NOMO-1 treated with dmso at 0.1 percent for 144 hours (cell line): ENCODE results near the gene ZNF19.

Experiments used
- DNase-seq: peaks from one replicate; lab custom pipeline; 2025; ENCODE audit not compliant: unreplicated experiment; lab: John Stamatoyannopoulos, UW

Gene ZNF19

DNA sequence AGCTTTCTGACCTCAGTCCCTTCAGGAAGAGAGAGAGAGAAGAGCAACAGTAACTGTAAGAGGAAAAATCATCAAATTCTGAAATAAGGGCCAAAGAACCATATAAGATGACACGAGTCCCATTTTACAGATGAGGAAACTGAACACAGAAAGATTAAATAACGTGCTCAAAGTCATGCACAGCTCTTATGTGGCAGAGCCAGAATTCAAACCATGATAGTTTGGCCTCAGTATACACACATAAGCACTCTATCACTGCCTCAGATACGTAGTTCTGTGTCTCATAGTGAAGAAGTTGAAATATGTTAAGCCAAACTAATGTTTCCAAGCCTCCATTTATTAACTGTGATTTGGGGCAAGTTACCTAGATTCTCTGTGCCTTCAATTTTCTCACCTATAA is 1.9 kb upstream of the ZNF19 start:
- no peak for DNase-seq

DNA sequence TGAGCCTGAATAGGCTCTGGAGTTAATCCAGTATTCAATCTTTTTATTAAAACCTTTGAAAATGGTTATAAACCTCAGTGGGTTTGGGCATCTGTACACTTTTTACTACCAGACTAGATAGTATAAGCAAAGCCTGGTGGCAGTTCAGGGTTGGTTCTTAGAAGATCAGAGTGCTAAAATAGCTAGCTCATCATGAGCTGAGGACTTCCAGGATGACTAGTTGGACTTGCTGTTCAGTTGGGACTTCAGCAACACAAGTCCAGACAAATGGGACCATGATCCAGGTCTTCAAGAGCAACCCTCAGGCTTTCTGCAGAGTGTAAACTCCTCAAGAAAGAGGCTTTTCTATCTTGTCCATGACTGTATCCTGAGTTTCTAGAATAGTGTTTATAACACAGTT is 1.2 kb upstream of the ZNF19 start:
- DNase-seq = no peak

DNA sequence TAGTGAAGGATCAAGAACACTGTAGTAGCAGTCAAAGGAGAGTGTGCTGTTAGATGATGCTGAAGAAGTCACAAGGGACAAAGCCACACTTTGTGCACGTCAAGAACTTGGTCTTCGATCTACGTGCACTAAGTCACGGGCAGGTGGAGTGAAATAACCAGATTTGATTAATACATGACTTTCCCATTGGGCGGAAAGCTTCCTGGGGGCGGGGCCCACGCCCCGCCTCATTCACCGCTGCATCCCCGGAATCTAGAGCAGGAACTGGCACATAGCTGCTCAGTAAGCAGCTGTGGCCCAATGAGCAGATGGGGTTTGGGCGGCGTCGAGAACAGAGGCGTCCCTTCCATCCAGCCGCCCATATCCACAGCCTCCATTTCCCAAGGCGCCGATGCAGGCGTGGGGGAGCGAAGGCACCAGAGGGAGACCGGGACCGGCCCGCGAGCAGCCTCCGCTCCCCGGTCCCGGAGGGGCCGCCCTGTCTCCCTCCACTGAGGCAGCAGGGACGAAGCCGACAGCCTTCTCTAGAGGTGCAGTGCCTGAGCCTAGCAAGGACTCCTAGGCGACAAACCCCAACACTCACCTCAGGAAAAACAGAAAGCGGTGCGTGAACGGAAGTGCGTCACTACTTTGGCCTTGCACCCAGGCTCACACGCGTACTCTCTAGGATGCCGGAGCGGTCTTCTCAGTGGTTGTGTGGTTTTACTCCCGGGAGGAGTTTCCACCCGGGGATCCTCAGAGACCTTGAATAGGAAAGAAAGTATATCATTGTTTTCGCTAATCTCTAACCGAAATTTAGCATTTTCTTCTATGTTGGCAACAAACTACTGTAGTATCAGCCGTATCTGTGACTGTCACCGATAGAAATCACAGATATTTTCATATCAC is 4.9 kb downstream of the ZNF19 start:
- DNase-seq = peak; percentile 80

DNA sequence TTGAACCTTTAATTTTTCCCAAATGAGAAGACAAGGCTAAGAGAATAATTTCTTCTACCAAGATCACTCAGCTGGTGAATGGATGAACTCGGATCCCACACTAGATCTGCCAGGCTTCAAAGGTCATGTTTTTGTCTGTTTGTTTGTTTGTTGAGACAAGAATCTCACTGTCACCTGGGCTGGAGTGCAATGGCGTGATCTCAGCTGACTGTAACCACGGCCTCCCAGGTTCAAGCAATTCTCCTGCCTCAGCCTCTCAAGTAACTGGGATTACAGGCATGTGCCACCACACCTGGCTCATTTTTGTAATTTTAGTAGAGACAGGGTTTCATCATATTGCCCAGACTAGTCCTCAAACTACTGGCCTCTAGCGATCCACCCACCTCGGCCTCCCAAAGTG is 6.6 kb downstream of the ZNF19 start:
- no peak for DNase-seq

DNA sequence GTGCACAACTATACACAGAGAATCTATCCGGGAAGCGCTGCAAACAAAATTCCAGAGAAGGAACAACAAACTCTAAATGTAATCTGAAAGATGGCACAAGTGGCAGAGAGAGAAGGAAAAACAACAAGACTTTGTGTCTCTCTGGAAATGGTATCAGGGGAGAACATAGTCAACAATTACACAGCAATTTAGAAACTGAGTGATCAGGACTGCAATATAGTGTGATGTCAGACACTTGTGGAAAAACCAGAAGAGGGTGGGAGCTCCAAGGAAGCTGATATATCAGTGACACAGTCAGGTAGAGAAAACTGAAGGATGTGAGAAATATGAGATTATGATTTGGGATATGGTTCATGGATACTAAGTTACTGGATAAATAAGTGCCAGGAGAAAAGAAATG is 8.2 kb downstream of the ZNF19 start:
- no peak for DNase-seq

DNA sequence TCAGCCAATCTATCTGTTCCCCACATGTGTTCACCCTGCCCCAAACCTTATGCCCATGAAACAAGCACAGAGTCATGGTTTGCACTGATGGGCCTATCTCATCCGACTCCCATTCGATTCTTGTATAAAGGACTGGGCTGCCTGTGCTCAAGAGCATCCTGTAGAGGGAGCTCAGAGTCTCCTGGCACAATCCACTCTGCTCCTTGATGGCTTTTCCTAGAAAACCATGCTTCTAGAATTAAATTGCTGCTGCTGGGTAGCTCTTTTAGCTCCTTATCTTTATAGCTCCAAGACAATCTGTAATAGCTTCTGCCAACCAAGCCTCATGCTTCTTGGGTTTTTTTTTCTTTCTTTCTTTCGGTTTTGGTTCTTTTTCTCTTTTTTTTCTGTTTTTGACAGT is 9.7 kb downstream of the ZNF19 start:
- no peak for DNase-seq

DNA sequence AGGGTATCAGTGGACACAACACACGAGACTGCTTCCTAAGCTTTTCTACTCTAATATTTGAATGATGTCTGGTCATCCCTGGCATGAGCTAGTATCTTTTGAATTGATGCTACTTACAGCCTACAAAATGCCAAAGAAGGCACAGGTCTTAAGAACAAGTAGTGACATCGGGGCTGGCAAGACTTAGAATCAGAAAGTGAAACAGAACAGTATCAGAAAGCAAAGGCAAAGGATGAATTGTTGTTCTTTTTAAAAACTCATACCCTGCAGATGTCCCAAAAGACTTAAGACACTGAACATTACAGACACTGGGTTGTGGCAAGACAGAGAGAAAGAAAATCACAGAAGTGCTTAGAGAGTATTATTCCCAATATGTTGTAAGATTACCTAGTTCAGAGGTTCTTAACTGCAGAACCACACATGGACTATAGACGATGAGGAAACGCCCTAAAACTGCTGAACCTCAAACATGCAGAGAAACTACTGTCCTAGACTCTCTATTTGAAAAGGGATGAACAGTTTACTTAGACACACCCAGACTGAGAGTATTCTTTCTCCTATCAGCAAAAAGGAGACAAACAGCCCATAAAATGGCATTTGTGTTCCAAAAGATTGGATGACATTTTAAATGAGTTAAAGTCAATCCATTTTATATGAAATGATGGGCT is 12.5 kb downstream of the ZNF19 start:
- DNase-seq = no peak

DNA sequence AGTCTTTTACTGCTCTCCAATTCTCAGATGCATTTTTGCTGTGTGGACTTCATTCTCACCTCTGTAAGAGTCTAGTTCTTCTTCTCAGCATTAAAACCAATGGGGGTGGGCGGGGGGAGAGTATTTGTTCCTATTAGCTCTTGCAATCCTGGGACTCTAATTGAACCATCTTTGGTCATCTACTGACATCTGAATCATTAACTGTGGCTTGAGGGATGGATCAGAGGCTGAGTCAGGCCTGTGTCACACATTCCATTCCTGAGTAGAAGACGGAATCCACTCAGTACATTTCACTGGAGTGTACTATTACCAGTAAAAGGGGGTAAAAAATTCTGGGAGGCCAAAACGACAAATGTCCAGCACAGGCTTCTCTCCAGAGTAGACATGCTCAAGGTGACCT is 14.3 kb downstream of the ZNF19 start:
- DNase-seq = no peak

DNA sequence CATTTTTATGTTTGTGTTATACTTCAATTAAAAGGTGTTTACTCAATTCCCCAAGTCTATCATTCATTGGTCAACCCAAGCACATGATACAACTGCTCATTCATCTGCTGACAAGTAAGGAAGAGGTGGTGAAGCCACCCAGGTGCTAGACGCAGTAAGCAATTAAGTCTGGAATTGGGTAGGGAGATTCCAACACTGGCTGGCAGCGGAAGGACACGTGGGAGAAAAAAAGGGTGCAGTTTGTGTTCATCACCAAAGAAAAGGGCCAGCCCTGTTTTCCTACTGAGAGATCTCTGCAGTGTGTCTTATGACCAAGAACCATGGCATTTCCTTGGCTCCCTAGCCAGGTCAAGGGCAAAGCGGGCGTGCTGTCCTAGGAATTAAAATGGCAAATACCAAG is 15.2 kb downstream of the ZNF19 start:
- DNase-seq = no peak

DNA sequence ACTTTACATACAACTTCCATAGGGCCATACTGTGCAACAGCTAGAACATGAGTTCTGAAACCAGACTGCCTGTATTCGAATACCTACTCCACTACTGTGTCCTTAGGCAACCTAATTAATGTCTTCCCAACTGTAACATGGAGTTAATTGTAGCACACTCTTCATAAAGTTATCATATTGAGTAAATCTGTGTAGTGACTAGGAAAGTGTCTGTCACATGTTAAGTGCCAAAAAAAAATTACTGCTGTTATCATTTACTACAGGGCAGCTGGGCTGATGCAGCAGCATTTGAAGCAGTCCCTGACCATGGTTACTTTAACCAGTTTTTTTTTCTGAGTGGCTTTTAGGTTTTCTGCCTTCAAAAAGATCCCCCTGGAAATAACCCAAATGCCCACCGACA is 16.2 kb downstream of the ZNF19 start:
- no peak for DNase-seq

DNA sequence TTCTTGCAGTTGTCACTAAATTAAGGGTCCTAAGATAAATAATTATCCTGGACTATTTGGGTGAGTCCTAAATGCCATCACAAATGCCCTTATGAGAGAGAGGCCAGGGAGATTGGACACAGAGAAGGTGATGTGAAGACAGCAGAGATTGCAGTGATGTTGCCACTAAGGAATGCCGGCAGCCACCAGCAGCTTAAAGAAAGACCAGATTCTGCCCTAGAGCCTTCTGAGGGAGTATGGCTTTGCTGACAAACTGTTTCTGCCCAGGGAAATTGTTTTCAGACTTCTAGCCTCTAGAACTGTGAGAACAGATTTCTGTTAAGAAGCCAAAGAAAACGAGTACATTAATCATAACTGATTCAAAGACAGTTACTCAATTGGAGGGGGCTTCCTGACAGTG is 17.1 kb downstream of the ZNF19 start:
- no peak for DNase-seq

DNA sequence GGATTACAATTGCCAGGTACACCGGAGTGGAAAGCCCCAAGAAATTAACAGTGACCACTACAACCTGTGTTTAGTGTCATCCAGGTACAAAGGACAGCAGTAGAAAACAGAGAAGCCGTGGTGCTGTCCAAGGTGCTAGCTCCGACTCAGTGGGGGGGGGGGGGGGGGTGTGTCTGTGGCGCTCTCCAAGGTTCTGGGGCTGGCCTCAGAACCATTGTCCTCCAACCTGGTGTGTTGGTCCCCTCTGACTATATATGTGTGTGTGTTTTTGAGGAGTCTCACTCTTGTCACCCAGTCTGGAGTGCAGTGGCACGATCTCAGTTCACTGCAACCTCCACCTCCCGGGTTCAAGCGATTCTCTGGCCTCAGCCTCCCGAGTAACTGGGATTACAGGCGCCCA is 21.3 kb downstream of the ZNF19 start:
- DNase-seq = peak; percentile 5

DNA sequence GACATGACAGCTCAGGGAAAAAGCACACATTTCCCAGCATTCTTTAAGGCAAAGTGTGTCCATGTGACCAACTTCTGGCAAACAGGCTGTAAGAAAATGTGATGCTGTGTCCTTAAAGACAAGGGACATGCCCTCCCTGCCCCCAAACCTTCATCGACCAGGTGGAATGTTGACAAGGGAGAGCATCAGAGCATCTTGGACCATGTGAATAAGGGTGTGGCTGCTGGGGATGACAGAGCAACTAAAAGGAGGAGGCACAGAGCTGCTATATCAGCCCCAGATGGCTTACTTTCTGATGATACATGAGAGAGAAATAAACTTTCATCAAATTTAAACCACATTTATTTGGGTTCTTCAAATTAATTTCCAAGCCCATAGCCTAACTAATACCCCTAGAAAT is 24.9 kb downstream of the ZNF19 start:
- DNase-seq = no peak

DNA sequence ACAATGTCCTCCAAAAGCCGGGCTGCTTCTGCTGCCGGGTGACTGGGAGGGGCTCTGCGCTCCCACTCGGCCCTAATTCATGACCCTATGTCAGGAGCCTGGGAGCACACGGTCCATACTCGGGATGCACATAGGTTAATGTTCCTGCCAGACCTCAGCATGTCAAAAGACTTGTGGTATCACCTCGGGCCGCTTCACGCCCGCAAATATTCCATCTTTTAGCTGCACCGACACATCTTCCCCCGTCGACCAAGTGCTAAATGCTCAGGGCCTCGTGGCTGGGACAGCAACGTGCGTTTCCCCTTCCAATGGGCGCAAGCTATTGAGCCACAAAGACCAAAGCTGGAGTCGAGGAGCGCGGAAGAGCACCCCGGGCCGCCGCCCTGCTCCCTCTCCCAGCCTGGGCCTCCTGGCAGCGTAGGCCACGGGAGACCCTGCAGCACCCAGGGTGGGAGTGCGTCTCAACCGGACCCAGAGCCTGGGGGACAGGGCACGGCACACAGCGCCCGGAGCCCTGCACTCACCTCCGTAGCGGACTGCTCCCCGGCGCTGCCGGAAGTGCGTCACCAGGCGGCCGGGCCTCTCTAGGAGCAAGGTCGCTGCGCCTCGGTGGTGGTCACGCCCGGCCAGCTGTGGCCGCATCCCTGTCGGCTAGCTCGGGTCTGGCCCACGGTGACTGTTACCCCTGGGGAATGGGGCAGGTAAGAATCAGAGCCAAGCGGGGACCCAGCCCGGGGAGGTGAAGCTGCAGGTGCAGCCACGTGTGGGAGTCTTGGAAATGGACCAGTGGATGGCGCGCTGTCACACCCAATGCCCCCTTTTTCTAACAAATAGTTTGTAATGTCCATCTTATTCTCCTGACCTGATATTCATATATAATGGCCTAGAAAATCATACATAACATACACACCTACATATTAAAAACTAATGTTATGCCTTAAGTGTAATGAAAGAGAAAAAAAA is 27.2 kb downstream of the ZNF19 start, which contains the start of gene ZNF23:
Gene ZNF23 (minus strand): TSS at position 562 of the 963 bp plus-strand sequence. CDS start 5,451 bp downstream, outside the sequence.
- DNase-seq = peak; percentile 34

DNA sequence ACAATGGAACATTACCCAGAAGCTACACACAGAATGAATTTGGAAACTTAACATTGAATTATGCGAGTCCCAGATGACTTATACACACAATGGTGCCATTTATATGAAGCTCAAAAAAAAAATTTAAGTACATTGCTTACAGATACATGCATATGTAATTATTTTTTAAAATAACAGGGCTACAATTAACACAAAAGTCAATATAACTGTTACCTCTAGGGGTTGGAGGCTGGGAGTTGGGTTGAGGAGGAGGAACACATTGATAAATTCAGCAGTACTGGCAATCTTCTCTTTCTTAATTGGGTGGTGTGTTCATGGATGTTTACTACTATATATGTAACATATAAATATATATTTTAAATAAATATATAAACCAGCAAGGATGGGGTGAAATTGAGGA is 28.2 kb downstream of the ZNF19 start:
- no peak for DNase-seq

DNA sequence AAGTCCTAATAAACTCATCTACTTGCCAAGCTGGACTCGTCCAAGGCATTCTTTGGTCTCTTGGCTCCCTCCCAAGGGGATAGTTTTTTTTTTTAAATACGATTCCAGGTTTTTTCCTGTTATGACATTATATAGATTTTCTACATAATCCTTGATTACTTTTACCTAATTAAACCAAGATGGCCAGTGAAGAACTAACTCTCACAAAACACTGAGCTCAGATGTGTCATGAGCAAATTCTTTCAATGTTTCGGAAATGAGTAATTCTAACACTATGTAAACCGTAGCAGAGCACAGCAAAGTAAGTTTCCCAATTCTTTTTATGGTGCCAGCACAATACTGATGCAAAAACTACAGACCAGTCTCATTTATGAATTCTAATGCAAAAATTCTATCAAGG is 28.9 kb downstream of the ZNF19 start:
- no peak for DNase-seq

DNA sequence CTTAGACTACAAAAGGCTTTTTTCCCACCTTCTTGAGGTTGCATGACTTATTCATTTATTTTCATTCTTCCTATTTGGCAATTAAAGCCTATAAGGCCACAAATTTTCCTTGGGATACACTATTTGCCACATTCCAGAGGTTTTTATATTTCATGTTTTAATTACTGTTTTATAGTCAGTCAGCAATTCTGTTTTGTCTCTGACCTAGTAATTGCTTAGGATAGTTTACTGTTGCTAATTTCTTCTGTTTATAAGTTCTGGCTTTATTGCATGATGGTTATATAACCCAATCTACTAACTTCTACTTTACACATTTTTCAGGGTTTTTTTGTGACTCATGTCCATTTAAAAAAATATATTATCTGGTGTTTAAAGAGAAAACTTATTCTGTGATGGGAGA is 29.6 kb downstream of the ZNF19 start:
- no peak for DNase-seq

DNA sequence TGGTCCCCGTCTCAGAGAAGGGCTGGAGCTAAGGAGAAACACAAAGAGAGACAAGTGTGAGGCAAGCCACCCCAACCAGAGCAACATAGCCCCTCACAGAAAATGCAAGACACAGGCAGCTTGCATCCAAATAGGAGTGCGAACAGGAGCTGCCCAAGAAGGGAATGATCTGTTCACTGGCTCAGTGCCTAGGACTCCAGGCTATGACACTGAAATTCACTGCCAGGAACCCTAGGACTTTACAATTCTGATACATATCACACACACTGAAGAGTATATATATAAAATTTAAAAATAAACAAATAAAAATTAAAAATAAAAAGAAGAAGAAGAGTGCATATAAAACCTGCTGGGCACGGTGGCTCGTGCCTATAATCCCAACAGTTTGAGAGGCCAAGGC is 32.3 kb downstream of the ZNF19 start:
- DNase-seq = no peak

DNA sequence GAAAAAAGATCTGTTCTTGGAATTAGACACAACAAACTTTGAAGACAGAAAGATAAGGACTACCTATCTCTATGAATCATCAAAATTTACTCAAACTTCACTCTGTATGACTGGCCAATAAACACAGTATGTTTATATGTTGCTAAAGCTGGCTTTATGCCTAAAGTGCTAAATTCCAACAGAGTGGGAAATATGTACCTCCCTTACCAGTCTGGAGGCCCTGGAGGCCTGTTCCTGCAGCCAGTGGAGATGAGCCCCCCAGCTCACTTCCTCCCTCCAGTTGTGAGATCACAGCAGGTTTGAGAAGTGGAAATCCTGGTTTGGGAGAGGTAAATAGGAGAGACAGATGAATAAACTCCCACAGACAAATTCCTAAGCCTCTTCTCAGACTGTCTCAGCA is 36.1 kb downstream of the ZNF19 start:
- no peak for DNase-seq

DNA sequence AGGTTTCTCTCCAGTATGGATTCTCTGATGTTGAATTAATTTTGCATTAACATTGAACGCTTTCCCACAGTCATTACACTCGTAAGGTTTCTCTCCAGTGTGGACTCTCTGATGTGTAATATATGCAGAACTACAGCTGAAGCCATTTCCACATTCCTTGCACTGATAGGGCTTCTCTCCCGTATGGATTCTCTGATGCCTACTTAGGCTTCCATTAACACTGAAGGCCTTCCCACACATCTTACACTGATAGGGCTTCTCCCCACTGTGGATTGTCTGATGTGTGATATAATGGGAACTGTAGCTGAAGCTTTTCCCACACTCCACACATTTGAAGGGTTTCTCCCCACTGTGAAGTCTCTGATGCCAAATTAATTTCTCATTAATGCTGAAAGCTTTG is 40.1 kb downstream of the ZNF19 start:
- DNase-seq = no peak

DNA sequence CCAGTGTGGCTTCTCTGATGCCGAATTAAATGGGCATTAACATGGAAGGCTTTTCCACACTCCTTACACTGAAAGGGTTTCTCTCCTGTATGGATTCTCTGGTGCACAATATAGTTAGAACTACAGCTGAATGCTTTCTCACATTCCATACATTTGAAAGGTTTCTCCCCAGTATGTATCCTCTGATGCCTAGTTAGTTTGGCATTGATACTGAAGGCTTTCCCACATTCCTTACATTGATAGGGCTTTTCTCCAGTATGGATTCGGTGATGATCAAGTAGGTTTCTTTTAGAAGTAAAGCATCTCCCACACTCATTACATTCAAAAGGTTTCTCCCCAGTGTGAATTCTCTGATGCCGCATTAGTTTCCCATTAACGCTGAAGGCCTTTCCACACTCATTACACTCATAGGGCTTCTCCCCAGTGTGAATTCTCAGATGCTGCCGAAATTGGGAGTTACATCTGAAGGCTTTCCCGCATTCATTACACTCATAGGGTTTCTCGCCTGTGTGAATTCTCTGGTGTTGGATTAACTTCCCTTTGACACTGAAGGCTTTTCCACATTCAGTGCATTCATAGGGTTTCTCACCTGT is 40.8 kb downstream of the ZNF19 start:
- no peak for DNase-seq
